Liver (tissue), 3 donors: ENCODE data around the gene HS3ST3B1.

Experiments used
- CTCF ChIP-seq: fragments of 150-350 bp; IDR thresholded peaks from 2 replicates; pipeline ENCODE4 v1.5.1; 2017; ENCODE audit warnings: improper control_type of control experiment, low read depth, low read length; ENCODE audit not compliant: missing input control
- EGR1 ChIP-seq, 2 donors: IDR thresholded peaks; 2 replicates each; pipeline ENCODE4 v1.6.1; 2016 to 2018; ENCODE audit warnings: antibody characterized with exemption in 2 of 2, low read depth in 2 of 2
- FOXA1 ChIP-seq: IDR thresholded peaks from 2 replicates; pipeline ENCODE4 v1.6.1; 2016; ENCODE audit warnings: antibody characterized with exemption
- GABPA ChIP-seq, 2 donors: IDR thresholded peaks in 1 of 2; conservative IDR thresholded peaks in 1 of 2; 2 replicates each; pipeline ENCODE4 v1.6.1; 2016; ENCODE audit warnings: antibody characterized with exemption in 2 of 2, mild to moderate bottlenecking in 1 of 2, moderate library complexity in 1 of 2
- JUND ChIP-seq, 2 donors: IDR thresholded peaks; 2 replicates each; pipeline ENCODE4 v1.6.1; 2016; ENCODE audit warnings: antibody characterized with exemption in 2 of 2
- MAX ChIP-seq: IDR thresholded peaks from 2 replicates; pipeline ENCODE4 v1.6.1; 2016; ENCODE audit warnings: antibody characterized with exemption
- RAD21 ChIP-seq, 2 donors: IDR thresholded peaks; 2 replicates each; pipeline ENCODE4 v1.6.1; 2016; ENCODE audit warnings: antibody characterized with exemption in 2 of 2, mild to moderate bottlenecking in 2 of 2
- YY1 ChIP-seq: IDR thresholded peaks from 2 replicates; pipeline ENCODE4 v1.6.1; 2016; ENCODE audit warnings: antibody characterized with exemption, mild to moderate bottlenecking
- donor health status: healthy.
- donor health status: healthy.

- TF ChIP-seq CTCF (no peak), GABPA (IDR thresholded peaks at IDR 0.05 in 1 of 2, conservative IDR thresholded peaks at IDR 0.05 in 1 of 2) (no peak), FOXA1 (no peak), RAD21 (IDR thresholded peaks at IDR 0.05) (no peak), MAX (no peak), YY1 (no peak), JUND (IDR thresholded peaks at IDR 0.05) (no peak), EGR1 (IDR thresholded peaks at IDR 0.05; ENCODE audit: low read depth in 2 of 2) (no peak)
Measured at GRCh38 chr17:14387036-14387435, 86.2 kb downstream of the HS3ST3B1 start.
